ENCODE data around the gene MAGEA3. TPM values are rescaled to one million over a fixed set of nuclear protein-coding genes. Genes with fewer than 3 reads are reported as not detected.

The MAGEA3 gene
- total RNA-seq = not detected in 2 replicates

DNA sequence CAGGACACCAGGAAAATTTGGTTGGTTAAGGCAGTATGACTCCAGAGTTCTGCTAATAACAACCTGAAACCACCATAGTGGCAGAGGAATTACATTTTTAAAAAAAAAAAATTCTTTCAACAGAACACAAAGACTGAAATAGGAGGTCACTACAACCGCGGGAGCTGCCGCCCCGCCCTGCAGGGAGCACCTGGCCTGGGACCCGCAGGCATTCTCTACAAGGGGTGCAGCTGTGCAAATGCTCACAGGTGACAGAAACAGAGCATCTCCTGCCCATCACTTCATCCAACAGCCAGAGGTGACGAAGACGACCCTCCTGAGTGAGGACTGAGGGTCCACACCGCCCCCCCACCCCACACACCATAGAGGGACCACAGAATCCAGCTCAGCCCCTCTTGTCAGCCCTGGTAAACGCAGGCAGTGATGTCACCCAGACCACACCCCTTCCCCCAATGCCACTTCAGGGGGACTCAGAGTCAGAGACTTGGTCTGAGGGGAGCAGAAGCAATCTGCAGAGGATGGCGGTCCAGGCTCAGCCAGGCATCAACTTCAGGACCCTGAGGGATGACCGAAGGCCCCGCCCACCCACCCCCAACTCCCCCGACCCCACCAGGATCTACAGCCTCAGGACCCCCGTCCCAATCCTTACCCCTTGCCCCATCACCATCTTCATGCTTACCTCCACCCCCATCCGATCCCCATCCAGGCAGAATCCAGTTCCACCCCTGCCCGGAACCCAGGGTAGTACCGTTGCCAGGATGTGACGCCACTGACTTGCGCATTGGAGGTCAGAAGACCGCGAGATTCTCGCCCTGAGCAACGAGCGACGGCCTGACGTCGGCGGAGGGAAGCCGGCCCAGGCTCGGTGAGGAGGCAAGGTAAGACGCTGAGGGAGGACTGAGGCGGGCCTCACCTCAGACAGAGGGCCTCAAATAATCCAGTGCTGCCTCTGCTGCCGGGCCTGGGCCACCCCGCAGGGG lies at the start of gene MAGEA3:
Gene MAGEA3, plus strand, starts transcription at position 843 of the 980 bp plus-strand sequence. CDS start 2,039 bp downstream, outside the sequence.

DNA sequence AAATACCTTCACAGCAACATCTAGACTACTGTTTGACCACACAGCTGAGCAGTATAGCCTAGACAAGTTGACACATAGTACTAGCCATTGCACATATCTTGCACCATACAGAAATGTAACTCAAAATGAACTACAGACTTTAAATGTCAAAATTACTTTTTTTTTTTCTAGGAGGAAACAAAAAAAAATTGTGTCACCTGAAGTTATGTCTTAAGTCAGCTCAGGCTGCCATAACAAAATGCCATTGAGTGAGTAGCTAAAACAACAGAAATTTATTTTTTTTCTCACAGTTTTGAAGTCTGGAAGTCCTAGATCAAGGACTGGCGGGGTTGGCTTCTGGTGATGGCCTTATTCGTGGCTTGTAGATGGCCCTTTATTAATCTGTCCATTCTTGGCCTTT lies 10.6 kb downstream of the MAGEA3 start, which contains the start of gene CSAG2:
Gene CSAG2, minus strand, starts transcription at position 101 of the 400 bp plus-strand sequence. CDS start 161 bp downstream, outside the sequence.

DNA sequence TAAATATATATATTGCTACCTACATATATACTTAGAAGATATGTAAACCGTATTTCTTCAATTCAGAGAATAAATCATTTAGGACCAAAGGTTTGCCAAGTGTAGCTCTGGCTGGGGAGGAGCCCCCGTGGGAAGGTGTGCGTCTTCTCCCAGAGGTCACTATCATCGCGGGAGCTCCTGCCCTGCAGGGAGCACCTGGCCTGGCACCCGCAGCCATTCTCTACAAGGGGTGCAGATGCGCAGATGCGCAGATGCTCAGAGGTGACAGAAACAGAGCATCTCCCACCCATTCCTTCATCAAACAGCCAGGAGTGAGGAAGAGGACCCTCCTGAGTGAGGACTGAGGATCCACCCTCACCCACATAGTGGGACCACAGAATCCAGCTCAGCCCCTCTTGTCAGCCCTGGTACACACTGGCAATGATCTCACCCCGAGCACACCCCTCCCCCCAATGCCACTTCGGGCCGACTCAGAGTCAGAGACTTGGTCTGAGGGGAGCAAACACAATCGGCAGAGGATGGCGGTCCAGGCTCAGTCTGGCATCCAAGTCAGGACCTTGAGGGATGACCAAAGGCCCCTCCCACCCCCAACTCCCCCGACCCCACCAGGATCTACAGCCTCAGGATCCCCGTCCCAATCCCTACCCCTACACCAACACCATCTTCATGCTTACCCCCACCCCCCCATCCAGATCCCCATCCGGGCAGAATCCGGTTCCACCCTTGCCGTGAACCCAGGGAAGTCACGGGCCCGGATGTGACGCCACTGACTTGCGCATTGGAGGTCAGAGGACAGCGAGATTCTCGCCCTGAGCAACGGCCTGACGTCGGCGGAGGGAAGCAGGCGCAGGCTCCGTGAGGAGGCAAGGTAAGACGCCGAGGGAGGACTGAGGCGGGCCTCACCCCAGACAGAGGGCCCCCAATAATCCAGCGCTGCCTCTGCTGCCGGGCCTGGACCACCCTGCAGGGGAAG lies 15.5 kb downstream of the MAGEA3 start, which contains the start of gene MAGEA2B:
Gene MAGEA2B, plus strand, starts transcription at position 814 of the 973 bp plus-strand sequence. CDS start 2,479 bp downstream, outside the sequence.

GRCh38 chrX:152733261-152733975 lies 34.8 kb downstream of the MAGEA3 start, which contains the start of the genes CSAG1 and MAGEA12:
CSAG1 (minus strand) TSS chrX:152733721; CDS start chrX:152732460, 1,261 bp downstream.
MAGEA12 (plus strand) TSS chrX:152733757; CDS start chrX:152736162, 2,405 bp downstream.

Other genes with a start within 250 kb of the MAGEA3 start
- gene GABRA3, start 247.5 kb upstream of the MAGEA3 start, total RNA-seq = not detected in 2 replicates
- gene GABRQ, start 60.9 kb upstream of the MAGEA3 start, total RNA-seq = under 0.01 TPM in 1 of 2 replicates, not detected in the other
- not detected in 2 replicates for gene CSAG2, start 10.5 kb downstream of the MAGEA3 start, total RNA-seq
- not detected in 2 replicates for gene MAGEA2B, start 15.8 kb downstream of the MAGEA3 start, total RNA-seq
- gene CSAG1, start 34.9 kb downstream of the MAGEA3 start, total RNA-seq = not detected in 2 replicates
- not detected in 2 replicates for gene MAGEA12, start 35.0 kb downstream of the MAGEA3 start, total RNA-seq
- not detected in 2 replicates for gene MAGEA2, start 55.0 kb downstream of the MAGEA3 start, total RNA-seq
- not detected in 2 replicates for gene CSAG3, start 60.4 kb downstream of the MAGEA3 start, total RNA-seq
- not detected in 2 replicates for gene MAGEA6, start 70.9 kb downstream of the MAGEA3 start, total RNA-seq
- gene CETN2, start 132.0 kb downstream of the MAGEA3 start, total RNA-seq = 28.0 and 31.3 TPM in 2 replicates
- 11.6 and 13.7 TPM in 2 replicates for gene NSDHL, start 132.3 kb downstream of the MAGEA3 start, total RNA-seq
- 4.8 and 10.7 TPM in 2 replicates for gene ZNF185, start 199.3 kb downstream of the MAGEA3 start, total RNA-seq